ENCODE data around the gene SP3.

DNA sequence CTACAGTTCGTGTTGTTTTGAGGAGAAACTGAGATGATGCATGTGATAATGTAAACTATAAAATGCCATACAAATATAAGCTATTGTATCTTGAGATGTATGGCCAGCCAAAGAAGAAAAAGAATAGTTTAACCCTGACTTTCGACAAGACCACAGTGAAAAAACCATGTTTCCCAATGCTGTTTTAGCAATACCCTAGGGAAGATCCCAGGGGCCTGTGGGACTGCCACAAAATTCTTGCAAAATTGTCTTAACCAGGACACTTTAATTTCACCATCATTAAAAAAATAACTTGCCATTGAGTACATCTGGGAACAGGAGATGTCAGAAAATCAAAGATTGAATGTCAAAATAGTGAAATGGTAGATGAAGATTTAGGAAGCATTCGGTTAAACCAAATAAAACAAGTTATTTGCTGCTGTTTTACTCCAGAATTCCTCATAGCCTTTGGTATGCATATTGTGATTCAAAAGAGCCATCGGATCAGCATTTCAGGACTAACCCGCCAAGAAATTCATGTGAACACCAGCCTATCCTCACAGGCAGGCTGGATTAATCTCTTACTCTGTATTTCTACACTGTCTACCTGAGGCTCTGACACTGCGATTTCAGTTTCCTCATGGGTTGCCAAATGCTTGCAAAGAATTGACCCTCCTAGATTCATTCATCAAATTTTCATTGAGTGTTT is 49.0 kb upstream of the SP3 start:
- TF ChIP-seq, protein P1, sequence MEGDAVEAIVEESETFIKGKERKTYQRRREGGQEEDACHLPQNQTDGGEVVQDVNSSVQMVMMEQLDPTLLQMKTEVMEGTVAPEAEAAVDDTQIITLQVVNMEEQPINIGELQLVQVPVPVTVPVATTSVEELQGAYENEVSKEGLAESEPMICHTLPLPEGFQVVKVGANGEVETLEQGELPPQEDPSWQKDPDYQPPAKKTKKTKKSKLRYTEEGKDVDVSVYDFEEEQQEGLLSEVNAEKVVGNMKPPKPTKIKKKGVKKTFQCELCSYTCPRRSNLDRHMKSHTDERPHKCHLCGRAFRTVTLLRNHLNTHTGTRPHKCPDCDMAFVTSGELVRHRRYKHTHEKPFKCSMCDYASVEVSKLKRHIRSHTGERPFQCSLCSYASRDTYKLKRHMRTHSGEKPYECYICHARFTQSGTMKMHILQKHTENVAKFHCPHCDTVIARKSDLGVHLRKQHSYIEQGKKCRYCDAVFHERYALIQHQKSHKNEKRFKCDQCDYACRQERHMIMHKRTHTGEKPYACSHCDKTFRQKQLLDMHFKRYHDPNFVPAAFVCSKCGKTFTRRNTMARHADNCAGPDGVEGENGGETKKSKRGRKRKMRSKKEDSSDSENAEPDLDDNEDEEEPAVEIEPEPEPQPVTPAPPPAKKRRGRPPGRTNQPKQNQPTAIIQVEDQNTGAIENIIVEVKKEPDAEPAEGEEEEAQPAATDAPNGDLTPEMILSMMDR (IDR thresholded peaks at IDR 0.05) = no peak
- TF ChIP-seq POLR2A (IDR thresholded peaks at IDR 0.05) = no peak
